ENCODE results near the gene PTMA. TPM values are rescaled to one million over a fixed set of nuclear protein-coding genes. Genes with fewer than 3 reads are reported as not detected.

Gene PTMA
- total and polyA plus RNA-seq, 9 of the 15 experiments (the other 6 are each of a cell fraction or from before 2014, with no cell fraction given): 429 to 2,322 (median 1,578) TPM

DNA sequence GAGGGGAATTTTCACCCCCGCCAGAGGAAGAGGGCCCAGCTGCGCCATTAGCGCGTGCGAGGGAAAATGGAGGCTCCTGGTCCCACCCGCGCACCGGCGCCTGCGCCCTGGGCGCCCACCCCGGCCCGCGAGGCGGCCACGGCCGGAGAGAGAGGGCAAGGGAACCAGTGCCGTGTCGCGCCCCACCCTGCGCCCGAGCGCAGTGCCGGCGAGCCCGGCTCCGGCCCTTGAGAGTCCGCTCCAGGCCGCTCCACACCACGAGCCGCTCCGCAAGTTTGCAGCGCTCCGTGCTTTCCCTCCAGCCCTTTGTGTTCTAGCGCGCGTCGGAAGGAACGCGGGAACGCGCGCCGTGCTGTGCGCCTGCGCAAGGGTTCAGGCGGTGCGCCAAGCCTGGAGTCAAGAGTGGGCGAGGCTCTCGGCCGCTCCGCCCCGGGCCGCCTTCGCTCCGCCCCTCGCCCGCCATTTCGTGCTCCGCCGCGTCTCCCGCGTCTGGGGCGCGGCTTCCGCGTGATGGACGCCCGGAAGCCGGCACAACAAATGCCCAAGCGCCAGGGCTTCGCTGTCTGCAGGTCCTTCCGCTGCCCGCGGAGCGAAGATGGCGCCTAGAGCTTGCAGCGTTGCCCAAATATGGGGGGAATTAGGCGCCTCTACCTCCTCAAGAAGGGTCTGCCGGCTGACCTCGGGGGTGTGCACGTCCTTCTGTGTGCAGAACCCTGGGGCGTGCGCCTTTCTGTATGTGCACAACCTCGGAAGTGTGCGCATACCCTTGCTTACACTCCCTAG, 46.1 kb upstream of the PTMA start (continued):
- TF ChIP-seq ETV1 (tag; conservative IDR thresholded peaks at IDR 0.05; ENCODE audit: low read depth): 0 out of 2 replicates have a peak, but pooled peaks have one; percentile 57
- no peak for TF ChIP-seq HIVEP1 (CRISPR knock-in tag; IDR thresholded peaks at IDR 0.05)
- TF ChIP-seq ZC3H11A (IDR thresholded peaks at IDR 0.05; ENCODE audit: low read depth, low read length): peak; percentile 98
- TF ChIP-seq, protein P1, sequence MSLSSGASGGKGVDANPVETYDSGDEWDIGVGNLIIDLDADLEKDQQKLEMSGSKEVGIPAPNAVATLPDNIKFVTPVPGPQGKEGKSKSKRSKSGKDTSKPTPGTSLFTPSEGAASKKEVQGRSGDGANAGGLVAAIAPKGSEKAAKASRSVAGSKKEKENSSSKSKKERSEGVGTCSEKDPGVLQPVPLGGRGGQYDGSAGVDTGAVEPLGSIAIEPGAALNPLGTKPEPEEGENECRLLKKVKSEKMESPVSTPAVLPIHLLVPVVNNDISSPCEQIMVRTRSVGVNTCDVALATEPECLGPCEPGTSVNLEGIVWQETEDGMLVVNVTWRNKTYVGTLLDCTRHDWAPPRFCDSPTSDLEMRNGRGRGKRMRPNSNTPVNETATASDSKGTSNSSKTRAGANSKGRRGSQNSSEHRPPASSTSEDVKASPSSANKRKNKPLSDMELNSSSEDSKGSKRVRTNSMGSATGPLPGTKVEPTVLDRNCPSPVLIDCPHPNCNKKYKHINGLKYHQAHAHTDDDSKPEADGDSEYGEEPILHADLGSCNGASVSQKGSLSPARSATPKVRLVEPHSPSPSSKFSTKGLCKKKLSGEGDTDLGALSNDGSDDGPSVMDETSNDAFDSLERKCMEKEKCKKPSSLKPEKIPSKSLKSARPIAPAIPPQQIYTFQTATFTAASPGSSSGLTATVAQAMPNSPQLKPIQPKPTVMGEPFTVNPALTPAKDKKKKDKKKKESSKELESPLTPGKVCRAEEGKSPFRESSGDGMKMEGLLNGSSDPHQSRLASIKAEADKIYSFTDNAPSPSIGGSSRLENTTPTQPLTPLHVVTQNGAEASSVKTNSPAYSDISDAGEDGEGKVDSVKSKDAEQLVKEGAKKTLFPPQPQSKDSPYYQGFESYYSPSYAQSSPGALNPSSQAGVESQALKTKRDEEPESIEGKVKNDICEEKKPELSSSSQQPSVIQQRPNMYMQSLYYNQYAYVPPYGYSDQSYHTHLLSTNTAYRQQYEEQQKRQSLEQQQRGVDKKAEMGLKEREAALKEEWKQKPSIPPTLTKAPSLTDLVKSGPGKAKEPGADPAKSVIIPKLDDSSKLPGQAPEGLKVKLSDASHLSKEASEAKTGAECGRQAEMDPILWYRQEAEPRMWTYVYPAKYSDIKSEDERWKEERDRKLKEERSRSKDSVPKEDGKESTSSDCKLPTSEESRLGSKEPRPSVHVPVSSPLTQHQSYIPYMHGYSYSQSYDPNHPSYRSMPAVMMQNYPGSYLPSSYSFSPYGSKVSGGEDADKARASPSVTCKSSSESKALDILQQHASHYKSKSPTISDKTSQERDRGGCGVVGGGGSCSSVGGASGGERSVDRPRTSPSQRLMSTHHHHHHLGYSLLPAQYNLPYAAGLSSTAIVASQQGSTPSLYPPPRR (CRISPR knock-in tag; IDR thresholded peaks at IDR 0.05; ENCODE audit: borderline replicate concordance): peak; percentile 53; the same call in 1 of the 2 replicates
- TF ChIP-seq KLF16 (IDR thresholded peaks at IDR 0.05): no peak
- TF ChIP-seq ZNF174 (CRISPR knock-in tag; IDR thresholded peaks at IDR 0.05): no peak
- TF ChIP-seq, protein P2, sequence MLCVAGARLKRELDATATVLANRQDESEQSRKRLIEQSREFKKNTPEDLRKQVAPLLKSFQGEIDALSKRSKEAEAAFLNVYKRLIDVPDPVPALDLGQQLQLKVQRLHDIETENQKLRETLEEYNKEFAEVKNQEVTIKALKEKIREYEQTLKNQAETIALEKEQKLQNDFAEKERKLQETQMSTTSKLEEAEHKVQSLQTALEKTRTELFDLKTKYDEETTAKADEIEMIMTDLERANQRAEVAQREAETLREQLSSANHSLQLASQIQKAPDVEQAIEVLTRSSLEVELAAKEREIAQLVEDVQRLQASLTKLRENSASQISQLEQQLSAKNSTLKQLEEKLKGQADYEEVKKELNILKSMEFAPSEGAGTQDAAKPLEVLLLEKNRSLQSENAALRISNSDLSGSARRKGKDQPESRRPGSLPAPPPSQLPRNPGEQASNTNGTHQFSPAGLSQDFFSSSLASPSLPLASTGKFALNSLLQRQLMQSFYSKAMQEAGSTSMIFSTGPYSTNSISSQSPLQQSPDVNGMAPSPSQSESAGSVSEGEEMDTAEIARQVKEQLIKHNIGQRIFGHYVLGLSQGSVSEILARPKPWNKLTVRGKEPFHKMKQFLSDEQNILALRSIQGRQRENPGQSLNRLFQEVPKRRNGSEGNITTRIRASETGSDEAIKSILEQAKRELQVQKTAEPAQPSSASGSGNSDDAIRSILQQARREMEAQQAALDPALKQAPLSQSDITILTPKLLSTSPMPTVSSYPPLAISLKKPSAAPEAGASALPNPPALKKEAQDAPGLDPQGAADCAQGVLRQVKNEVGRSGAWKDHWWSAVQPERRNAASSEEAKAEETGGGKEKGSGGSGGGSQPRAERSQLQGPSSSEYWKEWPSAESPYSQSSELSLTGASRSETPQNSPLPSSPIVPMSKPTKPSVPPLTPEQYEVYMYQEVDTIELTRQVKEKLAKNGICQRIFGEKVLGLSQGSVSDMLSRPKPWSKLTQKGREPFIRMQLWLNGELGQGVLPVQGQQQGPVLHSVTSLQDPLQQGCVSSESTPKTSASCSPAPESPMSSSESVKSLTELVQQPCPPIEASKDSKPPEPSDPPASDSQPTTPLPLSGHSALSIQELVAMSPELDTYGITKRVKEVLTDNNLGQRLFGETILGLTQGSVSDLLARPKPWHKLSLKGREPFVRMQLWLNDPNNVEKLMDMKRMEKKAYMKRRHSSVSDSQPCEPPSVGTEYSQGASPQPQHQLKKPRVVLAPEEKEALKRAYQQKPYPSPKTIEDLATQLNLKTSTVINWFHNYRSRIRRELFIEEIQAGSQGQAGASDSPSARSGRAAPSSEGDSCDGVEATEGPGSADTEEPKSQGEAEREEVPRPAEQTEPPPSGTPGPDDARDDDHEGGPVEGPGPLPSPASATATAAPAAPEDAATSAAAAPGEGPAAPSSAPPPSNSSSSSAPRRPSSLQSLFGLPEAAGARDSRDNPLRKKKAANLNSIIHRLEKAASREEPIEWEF (CRISPR knock-in tag; IDR thresholded peaks at IDR 0.05): no peak
- peak; percentile 90 for TF ChIP-seq TEAD4 (IDR thresholded peaks at IDR 0.05; ENCODE audit: low read length)
- no peak for TF ChIP-seq TEAD4 (CRISPR knock-in tag; IDR thresholded peaks at IDR 0.05; ENCODE audit: borderline replicate concordance)
- no peak for TF ChIP-seq KAT2B (IDR thresholded peaks at IDR 0.05; ENCODE audit: low read depth, low read length)
- TF ChIP-seq HDAC8 (tag; IDR thresholded peaks at IDR 0.05): no peak
- no peak for TF ChIP-seq ZNF695 (CRISPR knock-in tag; IDR thresholded peaks at IDR 0.05)
- no peak for TF ChIP-seq RBM34 (IDR thresholded peaks at IDR 0.05; ENCODE audit: borderline replicate concordance, insufficient read depth, low read length)
- no peak for TF ChIP-seq SIN3A (IDR thresholded peaks at IDR 0.05; ENCODE audit: borderline replicate concordance in 2 of 2, control insufficient read depth in 1 of 2, low read depth in 2 of 2, low read length in 2 of 2)
- TF ChIP-seq, protein P3, sequence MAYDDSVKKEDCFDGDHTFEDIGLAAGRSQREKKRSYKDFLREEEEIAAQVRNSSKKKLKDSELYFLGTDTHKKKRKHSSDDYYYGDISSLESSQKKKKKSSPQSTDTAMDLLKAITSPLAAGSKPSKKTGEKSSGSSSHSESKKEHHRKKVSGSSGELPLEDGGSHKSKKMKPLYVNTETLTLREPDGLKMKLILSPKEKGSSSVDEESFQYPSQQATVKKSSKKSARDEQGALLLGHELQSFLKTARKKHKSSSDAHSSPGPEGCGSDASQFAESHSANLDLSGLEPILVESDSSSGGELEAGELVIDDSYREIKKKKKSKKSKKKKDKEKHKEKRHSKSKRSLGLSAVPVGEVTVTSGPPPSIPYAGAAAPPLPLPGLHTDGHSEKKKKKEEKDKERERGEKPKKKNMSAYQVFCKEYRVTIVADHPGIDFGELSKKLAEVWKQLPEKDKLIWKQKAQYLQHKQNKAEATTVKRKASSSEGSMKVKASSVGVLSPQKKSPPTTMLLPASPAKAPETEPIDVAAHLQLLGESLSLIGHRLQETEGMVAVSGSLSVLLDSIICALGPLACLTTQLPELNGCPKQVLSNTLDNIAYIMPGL (CRISPR knock-in tag; IDR thresholded peaks at IDR 0.05): no peak
- no peak for TF ChIP-seq KDM2B (CRISPR knock-in tag; IDR thresholded peaks at IDR 0.05)

All from K562 (cell line).